GM19025 (cell line): ENCODE measurements around the gene RAB27B.

Source experiments
- ATAC-seq: cut with Tn5 transposase; IDR thresholded peaks from one replicate; pipeline ENCODE4 v1.9.1; 2021; ENCODE audit warnings: mild to moderate bottlenecking, low read depth, moderate library complexity; ENCODE audit not compliant: unreplicated experiment

Gene RAB27B

DNA sequence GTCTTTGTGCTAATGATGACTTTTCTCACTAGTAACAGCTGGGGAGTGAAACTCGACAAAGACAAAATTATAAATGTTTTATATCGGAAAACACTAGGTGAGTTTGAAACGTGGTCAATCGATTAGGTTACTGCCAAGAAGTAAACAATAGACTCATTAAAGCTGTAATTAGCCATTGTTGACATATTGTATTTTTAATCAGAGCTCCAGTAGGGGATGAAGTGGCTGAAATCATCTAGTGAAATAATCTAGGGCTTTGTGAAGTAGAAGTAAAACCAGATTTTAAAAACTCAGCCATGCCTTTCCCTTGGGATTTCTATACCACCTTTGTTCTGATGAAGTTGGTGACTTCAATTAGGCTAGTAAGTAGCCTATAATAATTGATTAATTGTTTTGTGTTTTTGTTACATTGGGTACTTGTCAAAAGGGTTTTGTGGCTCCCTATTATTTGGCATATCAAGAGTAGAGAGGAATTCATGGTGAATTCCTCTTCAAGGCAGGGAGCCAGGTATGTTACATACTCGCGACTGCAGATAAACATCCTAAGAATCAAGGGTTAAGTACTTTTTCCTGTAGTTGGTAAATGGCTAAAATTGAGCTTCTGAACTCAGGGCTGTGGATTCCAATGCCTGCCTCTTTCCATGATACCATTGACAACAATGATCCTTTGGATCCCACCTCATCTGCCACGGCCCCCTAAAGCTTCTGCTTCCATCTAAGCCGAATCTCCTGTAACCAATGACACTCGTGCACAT, 31.6 kb downstream of the RAB27B start:
- ATAC-seq, result no peak

DNA sequence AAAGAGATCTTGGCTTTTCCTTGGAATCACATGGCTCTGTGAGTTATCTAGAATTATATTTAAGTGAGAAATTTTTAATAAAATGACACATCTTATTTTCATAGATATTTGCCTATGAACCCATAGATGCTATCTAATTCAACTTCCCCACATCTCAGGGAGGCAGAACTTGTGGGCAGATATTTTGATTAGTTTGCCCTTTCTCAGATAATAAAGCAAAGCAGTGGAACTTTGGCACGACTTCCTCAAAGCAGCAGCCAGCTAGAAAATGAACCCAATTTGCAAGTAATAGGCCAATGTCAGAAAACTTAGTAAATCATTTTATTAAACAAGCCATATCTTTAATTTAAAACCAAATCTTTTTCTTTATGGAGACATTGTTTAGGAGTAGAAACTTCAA, 32.7 kb downstream of the RAB27B start:
- ATAC-seq, result no peak

DNA sequence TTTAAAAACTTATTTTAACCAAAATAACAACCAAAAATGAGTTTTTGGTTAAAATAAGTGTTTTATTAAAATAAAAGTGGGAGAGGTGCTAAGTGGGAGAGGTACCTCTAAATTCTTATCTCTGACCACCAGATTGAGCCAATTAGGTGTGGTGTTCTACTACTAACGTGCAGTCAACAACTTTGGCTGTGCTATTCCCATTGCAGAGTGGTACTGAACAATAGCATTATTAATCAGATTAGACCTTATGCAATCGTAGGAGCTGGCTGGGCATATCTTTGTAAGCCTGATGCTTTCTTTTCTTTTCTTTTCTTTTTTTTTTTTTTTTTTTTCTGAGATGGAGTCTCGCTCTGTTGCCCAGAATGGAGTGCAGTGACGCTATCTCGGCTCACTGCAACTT, 38.9 kb downstream of the RAB27B start:
- ATAC-seq, result no peak

DNA sequence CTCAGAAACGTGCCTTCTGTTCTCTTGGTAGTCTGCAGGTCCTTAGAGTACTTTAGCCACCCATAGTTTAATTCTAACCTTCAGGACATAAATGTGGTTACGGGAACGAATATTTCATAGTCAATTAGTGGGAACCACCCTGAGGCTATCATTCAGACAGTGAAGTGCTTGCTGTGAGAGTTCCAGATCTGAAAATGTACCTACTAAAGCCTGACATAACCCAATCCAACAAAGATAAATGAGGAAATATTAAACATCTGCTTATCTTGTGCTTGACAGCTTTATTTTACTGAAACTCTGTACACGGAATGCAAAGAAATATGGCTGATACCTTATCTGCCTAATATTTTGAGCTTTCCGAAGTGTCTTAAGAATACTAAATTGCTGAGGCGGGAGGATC, 43.0 kb downstream of the RAB27B start:
- no peak for ATAC-seq

DNA sequence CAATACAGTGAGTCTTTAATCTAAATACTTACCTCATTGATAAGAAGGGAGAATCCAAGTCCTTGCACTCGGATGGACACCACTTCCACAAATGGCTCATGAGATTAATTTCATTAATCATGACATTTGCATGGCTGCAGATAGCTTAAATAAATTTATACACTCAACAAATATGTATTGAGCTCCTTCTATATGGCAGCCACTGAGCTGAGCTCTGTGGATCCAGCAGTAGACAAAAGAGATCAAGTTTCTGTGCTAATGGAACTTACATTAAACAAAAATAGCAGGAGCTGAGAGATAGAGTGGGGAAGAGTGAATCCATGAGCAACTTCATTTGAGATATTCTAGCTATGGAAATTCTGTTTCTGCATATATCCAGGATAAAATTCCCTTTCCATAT, 44.4 kb downstream of the RAB27B start:
- no peak for ATAC-seq

DNA sequence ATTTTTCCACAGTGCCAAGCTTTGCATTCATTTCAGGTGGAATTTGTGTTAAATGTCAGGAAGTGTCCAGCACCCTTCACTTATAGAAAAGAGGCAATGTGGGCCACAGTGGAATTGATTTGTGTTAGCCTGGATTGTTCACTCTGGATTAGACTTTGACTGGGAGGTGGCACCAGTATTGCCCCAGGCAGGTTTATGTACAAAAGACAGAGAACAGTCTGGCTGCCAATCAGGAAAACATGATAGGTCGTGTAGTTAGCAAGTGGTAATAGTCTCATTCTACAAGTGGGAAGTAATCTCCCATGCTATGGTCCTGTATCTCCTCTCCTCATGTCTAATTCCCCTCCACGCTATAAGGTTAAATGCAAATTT, 45.6 kb downstream of the RAB27B start:
- no peak for ATAC-seq

DNA sequence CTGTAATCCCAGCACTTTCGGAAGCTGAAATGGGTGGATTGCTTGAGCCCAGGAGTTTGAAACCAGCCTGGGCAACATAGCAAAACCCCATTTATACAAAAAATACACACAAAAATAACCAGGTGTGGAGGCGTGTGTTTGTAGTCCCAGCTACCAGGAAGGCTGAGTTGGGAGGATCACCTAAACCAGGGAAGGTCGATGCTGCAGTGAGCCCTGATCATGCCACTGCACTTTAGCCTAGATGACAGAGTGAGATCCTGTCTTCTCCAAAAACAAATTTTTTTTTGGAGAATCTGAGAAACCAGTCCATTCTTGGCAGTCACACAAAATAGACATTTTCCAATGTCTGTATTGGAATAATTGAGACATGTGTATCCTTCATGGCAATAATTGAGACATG, 46.8 kb downstream of the RAB27B start:
- no peak for ATAC-seq

DNA sequence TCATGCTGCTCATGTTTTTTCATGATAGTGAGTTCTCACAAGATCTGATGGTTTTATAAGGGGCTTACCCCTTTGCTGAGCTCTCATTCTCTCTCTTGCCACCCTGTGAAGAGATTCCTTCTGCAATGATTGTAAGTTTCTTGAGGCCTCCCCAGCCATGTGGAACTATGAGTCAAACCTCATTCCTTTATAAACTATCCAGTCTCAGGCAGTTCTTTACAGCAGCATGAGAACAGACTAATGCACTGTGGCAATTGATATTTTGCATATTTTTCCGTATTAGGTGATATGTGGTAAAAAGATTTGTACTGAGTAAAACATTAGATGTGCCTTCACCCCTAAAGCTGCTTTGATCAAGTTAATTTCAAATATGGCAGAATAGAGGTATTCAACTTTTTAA, 48.8 kb downstream of the RAB27B start:
- ATAC-seq, result no peak

DNA sequence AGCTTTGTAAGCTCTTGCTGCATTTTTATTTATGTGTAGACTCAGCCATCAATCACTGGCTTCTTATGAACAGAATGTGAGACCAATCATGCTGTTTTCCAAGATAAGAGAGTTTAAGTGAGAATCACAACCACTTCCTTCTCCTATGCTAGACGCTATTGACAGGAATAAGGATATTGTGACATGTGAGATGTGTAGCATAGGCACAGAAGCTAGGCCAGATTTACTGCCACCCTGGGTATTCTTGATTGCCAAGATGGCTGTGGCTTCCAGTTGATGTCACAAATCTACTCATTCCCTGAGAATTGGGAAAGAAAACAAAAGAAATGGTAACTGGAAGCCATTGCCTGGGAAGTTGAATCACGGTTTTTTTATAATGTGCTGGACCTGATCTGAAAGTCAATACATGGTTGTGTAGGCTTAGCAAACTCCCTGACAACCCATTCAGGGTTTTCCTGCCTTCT, 49.9 kb downstream of the RAB27B start:
- ATAC-seq, result no peak

DNA sequence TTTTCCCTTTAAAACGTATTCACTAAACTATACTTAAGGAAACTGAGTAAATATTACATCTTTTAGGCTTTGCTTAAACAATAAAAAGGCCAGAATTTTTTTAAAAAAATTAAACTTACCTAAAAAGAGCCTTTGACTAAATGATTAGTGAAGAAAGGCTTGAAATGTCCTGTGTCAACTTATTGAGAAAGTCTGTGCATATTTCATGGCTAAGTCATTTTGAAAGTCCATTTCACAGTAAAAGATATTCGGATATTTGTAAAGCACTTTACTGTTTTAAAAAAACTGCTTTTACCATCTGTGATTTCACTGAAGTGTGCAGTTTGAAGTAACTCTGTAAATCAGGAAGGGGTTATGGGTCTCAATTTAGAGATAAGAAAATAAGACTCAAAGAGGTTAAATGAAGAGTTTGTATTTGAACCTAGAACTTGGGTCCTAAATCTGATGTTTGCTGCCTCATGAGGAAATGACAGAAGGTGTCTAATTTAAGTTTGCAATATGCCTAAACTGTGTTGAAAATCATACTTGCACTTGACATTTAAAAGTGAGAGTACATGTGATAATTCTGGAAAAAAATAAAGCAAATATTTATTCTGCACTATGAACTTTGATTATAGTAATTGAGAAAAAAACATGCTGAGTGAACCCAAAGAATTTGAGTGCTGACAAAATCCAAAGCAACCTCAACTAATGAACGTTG, 50.5 kb downstream of the RAB27B start:
- ATAC-seq, result no peak

DNA sequence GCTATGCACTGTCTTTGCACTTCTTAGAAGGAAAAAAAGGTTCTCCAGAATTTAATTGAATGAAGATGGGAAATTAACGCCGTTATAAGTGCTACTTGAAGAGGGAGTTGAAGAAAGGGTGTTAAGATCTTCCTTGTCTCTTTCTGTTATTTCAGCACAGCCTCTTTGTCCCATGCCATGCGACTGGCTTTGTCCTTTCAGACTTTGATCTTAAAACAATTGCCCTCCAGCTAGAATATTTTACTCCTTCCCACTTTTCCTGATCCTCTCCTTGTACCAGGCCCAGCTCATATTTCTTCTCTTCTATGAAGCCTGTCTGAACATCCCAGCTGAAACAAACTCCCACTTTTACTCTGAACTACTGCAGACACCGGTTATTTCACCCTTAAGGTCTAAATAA, 51.4 kb downstream of the RAB27B start:
- ATAC-seq, result no peak

DNA sequence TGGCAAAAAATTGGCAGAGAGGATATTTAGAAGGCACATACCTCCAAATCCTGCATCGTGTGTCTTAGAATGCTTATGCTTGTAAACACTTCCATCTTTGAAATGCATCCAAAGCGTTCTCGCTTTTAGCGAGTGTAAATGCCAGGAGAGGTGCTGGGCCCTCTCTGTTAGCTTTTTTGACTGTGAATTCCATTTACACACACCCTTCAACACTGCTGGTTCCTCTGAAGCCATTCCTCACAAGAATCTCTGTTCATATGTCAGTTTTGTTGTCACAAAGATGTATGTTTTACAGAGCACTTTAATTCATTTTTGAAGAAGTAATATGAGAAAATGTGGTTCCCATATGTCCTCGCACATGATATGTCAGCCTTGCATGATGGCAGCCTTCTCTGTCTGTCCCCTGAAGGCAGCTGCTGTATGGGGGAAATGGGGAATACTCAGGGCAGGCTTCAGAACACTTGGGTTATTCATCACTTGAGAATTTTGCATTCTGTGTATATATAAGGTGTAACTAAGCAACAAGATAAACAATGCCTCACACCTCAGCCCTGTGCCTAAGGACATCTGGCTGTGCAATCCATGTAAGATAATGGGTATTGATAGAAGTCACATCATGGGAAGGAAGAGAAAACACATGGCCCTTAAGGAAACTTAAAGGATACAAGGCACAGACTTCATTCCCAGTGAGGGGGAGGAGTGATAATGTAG, 52.3 kb downstream of the RAB27B start:
- ATAC-seq, result no peak

DNA sequence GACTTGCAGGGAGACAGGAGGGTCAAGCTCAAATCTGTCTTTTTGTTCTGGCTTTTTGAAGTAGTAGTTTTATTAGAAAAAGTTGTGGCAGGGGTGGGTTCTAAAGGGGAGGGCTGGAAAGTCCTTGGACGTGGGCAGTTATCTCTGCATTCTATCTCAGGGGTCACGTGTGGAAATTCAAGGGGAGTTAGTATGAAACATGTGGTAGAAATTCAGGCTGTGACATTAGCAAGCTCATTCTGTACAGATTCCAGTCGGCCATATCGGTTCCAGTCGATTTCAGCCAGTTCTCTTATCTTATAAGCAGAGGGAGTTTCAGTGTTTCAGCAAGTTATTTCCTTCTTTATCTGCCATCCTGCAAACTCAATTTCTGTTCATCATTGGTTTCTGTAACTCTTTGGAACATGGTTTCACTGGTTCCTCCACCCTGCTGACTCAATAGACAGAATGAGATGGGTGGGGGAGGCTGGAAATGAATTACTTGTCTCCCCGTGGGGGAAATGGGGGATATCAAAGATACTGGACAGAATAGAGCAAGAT, 53.0 kb downstream of the RAB27B start:
- no peak for ATAC-seq

DNA sequence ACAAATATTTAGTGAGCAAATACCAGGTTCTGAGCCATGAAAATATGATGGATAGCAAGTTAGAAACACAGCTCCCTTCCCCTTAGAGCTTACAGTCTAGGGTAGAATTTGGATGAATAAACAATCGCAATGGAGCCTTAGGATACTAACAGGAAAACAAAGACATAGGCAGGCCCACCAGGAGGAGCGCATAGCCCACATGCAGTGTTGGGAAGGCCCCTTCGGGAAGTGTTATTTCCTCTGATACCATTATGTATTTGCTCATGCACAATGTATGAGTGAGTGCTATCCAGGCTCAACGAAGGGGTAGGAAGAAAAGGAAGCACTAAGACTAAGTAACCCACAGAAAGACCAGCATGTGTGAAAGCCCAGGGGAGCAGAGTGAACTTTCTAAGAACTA, 54.0 kb downstream of the RAB27B start:
- no peak for ATAC-seq

DNA sequence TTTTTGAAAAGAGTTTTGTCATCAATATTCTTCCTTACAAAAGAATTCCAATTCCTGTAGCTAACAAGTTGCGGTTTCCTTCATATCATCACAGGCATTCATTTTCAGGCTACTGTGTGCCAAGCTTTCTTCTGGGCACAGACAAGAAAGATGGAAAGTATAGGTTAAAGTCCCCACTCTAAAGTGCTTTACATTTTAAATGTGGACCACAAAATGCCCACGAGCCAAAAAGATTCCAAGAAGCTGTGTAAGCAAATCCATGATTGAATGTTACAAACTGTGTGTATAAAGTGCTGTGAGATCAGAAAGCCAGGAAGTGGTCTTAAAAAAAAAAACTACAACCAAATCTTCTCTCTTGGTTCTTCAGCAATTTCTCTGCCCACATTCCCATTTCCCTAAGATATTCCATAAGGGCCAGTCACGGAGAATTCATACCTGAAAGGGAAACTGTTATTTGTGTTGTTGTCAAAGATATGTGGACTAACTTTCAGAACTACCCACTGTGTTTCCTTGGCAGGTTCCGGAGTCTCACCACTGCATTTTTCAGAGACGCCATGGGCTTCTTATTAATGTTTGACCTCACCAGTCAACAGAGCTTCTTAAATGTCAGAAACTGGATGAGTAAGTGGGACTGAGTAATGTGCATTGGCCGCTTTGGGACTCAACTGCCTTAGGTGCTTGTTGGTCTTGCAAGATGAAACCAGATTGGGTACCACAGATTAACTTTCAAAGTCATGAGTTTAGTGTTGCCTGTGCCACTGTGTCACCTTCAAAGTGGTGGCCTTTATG, 55.7 kb downstream of the RAB27B start:
- no peak for ATAC-seq

DNA sequence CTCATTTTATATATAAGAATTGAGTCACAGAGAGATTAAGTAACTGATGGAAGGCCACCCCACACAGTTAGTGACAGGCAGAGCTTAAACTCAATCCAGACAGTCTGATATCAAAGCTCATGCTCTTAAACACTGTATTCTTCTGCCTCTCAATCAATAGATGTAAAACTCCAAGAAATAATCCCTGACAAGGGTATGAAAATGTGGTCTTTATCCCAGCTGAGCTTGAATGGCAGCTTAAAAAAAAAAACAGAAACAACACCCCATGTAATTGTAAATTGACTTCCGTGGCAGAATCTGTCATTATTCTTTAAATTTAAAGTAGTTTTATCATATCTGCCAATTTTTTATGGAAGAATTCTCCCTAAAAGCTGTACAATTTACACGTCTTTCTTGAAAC, 60.1 kb downstream of the RAB27B start:
- no peak for ATAC-seq

DNA sequence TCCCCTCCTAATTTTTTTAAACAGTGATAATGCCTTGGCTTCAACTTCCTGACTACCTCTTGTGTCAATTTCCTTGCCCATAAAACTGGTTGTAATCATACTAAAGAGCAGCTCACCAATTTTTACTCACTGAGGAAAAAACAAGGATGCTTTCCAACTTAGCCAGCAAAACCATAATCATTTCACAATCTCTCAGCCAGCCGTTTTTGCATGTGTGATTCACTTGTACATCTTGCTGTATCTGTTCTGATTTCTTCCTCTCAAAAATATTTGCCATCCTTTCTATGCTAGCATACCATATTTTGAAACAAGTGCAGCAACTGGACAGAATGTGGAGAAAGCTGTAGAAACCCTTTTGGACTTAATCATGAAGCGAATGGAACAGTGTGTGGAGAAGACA, 60.7 kb downstream of the RAB27B start:
- no peak for ATAC-seq

DNA sequence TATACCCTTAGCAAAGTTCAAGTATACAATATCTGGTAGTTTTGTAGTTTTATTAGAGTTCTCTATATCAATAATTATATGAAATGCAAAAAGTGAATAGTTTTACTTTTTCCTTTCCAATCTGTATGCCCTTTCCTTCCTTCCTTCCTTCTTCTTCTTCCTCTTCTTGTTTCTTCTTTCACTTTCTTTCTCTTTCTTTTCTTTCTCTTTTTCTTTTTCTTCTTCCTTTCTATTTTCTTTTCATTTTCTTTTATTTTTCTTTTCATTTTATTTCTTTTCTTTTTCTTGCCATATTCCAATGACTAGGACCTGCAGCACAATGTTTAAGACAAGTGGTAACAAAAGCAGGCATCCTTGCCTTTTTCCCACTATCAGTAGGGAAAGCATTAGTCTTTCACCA, 71.2 kb downstream of the RAB27B start:
- ATAC-seq, result no peak

DNA sequence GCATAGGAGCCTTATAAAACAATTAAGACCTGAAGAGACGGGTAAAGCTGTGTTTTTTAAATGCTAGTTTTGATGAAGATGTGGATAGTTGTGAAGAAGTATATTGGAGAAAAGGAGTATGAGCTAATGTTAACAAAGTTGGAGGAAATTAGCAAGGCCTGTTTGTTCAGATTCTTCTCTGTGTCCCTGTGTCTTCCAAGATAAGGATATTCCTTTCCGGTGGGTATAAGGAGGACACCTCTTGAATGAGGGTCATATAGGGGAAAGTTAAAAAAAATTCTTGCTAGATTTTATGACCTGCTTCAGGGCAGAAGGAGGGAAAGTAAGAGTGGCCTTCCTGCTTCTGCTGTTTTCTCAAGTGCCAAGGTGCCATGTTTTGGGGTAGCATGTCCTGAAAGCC, 72.0 kb downstream of the RAB27B start:
- no peak for ATAC-seq

DNA sequence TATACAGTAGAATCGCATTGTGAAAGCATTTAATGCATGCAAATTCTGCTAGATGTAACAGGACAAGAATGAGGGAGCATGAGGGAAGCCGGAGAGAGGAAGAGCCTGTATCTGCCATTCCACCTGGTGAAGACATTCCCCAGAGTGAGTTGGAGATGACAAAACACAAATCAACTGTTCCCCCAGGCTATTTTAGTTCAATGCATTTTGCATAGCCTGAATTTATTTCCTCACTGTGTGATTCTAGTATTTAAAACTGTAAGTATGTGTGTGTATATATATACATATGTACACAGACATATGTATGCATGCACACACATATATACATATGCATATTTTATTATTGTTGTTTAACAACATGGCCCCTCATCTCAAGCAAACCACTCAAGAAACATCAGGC, 76.3 kb downstream of the RAB27B start:
- no peak for ATAC-seq

DNA sequence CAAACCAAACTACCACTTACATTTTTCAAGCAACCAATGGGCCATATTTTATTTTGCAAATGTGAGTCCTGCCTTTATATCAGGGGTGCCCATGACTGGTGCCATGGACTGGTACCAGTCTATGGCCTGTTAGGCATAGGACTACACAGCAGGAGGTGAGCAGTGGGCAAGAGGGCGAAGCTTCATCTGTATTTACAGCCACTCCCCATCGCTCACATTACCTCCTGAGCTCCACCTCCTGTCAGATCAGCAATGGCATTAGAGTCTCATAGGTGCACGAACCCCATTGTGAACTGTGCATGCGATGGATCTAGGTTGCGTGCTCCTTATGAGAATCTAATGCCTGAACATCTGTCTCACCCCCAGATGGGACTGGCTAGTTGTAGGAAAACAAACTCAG, 77.4 kb downstream of the RAB27B start:
- no peak for ATAC-seq
